Neural cell (in vitro differentiated cells): ENCODE results near the gene IQCK. TPM values are rescaled to one million over a fixed set of nuclear protein-coding genes. Genes with fewer than 3 reads are reported as not detected.

ENCODE experiments used
- H2AFZ ChIP-seq: fragments of 200-600, 300-800 bp; sonication (generic), shearing (Covaris generic); 2 replicates; pipeline ENCODE4 v1.6.0; 2014; ENCODE audit warnings: low read depth, mild to moderate bottlenecking, antibody characterized with exemption, low read length, moderate library complexity
- H3F3A ChIP-seq: fragments of 200-600 bp; shearing (Covaris generic); 2 replicates; pipeline ENCODE4 v1.6.1; 2016; ENCODE audit warnings: mild to moderate bottlenecking, moderate library complexity, mixed read lengths, antibody characterized with exemption, low read length; ENCODE audit not compliant: insufficient read depth, poor library complexity, severe bottlenecking
- H3K27ac ChIP-seq: fragments of 200-600, 300-800 bp; sonication (generic), shearing (Covaris generic); 2 replicates; pipeline ENCODE4 v1.5.1; 2014; ENCODE audit warnings: mild to moderate bottlenecking, low read length, moderate library complexity
- H3K27me3 ChIP-seq: fragments of 300-800, 200-600 bp; sonication (generic), shearing (Covaris generic); 2 replicates; pipeline ENCODE4 v1.6.0; 2014; ENCODE audit warnings: mild to moderate bottlenecking, low read depth, low read length, moderate library complexity; ENCODE audit not compliant: insufficient read depth
- H3K36me3 ChIP-seq: fragments of 300-800, 200-600 bp; sonication (generic), shearing (Covaris generic); 2 replicates; pipeline ENCODE4 v1.5.1; 2014; ENCODE audit warnings: mild to moderate bottlenecking, antibody characterized with exemption, low read length, moderate library complexity; ENCODE audit not compliant: insufficient read depth
- H3K4me2 ChIP-seq: fragments of 300-800, 200-600 bp; sonication (generic), shearing (Covaris generic); 2 replicates; pipeline ENCODE4 v1.6.0; 2014; ENCODE audit warnings: mild to moderate bottlenecking, low read length
- H3K4me3 ChIP-seq: fragments of 300-800, 200-600 bp; sonication (generic), shearing (Covaris generic); 2 replicates; pipeline ENCODE4 v1.5.1; 2014; ENCODE audit warnings: mild to moderate bottlenecking, low read length, moderate library complexity
- H3K79me2 ChIP-seq: fragments of 200-600 bp; shearing (Covaris generic); replicated peaks from 2 replicates; pipeline ENCODE4 v1.6.0; 2014; ENCODE audit warnings: mild to moderate bottlenecking, low read length, moderate library complexity; ENCODE audit not compliant: insufficient read depth
- H3K9ac ChIP-seq: fragments of 300-800, 200-600 bp; sonication (generic), shearing (Covaris generic); 2 replicates; pipeline ENCODE4 v1.6.1; 2016; ENCODE audit warnings: mild to moderate bottlenecking, low read length, mixed read lengths
- H3K9me2 ChIP-seq: fragments of 200-600 bp; shearing (Covaris generic); 2 replicates; pipeline ENCODE4 v1.6.1; 2016; ENCODE audit warnings: mild to moderate bottlenecking, low read length, mixed read lengths; ENCODE audit not compliant: insufficient read depth
- H3K9me3 ChIP-seq: fragments of 200-600, 300-800 bp; sonication (generic), shearing (Covaris generic); 2 replicates; pipeline ENCODE4 v1.6.1; 2016; ENCODE audit warnings: mild to moderate bottlenecking, mixed run types, low read length, moderate library complexity, mixed read lengths
- H4K20me1 ChIP-seq: fragments of 200-600 bp; shearing (Covaris generic); 2 replicates; pipeline ENCODE4 v1.6.1; 2016; ENCODE audit warnings: mild to moderate bottlenecking, mixed run types; ENCODE audit not compliant: insufficient read depth
- EP300 ChIP-seq: fragments of 450-650 bp; conservative IDR thresholded peaks from 2 replicates; pipeline ENCODE4 v1.6.1; 2014; ENCODE audit warnings: antibody characterized with exemption, mild to moderate bottlenecking, moderate library complexity; ENCODE audit not compliant: poor library complexity, severe bottlenecking
- EZH2 ChIP-seq: fragments of 200-600, 300-800 bp; shearing (Covaris generic), sonication (generic); IDR thresholded peaks from 2 replicates; pipeline ENCODE4 v1.6.1; 2014; ENCODE audit warnings: antibody characterized with exemption, low read length, borderline replicate concordance, mild to moderate bottlenecking; ENCODE audit not compliant: insufficient read depth, poor library complexity, severe bottlenecking
- MXI1 ChIP-seq: fragments of 450-650 bp; conservative IDR thresholded peaks from 2 replicates; pipeline ENCODE4 v1.6.1; 2014; ENCODE audit warnings: antibody characterized with exemption, mild to moderate bottlenecking; ENCODE audit not compliant: poor library complexity, severe bottlenecking
- POLR2AphosphoS5 ChIP-seq: IDR thresholded peaks from 2 replicates; pipeline ENCODE4 v1.6.1; 2012
- RAD21 ChIP-seq: fragments of 450-650 bp; conservative IDR thresholded peaks from 2 replicates; pipeline ENCODE4 v1.6.1; 2014; ENCODE audit warnings: antibody characterized with exemption, mild to moderate bottlenecking, moderate library complexity
- SMC3 ChIP-seq: fragments of 450-650 bp; conservative IDR thresholded peaks from 2 replicates; pipeline ENCODE4 v1.6.1; 2014; ENCODE audit warnings: antibody characterized with exemption, mild to moderate bottlenecking, moderate library complexity; ENCODE audit not compliant: poor library complexity
- TAF1 ChIP-seq: IDR thresholded peaks from 2 replicates; pipeline ENCODE4 v1.6.1; 2012; ENCODE audit warnings: low read depth
- polyA plus RNA-seq: library from polyadenylated mRNA; depleted of rRNA; stranded (reverse); fragments of >200 nt; gene quantifications from 2 replicates; pipeline ENCODE4 v1.2.3, GENCODE V29; 2014
- TF ChIP-seq, protein P1 (sequence below): fragments of 450-650 bp; IDR thresholded peaks from 2 replicates; pipeline ENCODE4 v1.5.1; 2014; ENCODE audit warnings: antibody characterized with exemption, mild to moderate bottlenecking, moderate library complexity; ENCODE audit not compliant: poor library complexity, severe bottlenecking
- TF ChIP-seq, protein P2 (sequence below): IDR thresholded peaks from 2 replicates; pipeline ENCODE4 v1.6.1; 2012; ENCODE audit warnings: borderline replicate concordance

IQCK gene
- polyA plus RNA-seq, 1 donor from 2014 or later, result 10.2 TPM

DNA sequence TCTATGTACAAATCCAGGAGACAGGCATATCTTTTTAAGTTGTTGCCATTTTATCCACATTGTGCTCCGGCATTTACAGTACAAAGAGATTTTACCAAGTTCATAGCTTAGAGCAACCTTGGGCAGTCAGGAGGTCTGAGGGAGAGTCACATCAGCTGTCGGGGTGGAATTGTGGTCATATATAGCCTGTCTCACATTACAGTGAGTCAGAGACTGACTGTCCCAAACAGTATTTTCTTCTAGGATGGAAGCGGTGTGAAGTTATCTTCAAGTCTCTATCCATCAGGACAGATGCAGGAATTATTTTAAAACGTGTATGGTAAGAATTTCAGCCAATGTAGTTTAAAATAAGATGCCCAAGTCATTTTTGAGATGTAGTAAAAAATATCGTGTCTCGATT is 113.6 kb downstream of the IQCK start:
- no peak overlapping the region for H2AFZ ChIP-seq
- no peaks in the 10 kb centered on the region for H3K79me2 ChIP-seq
- no peaks in the 10 kb centered on the region for H3K9me2 ChIP-seq
- no peak overlapping the region for H3K4me2 ChIP-seq
- no peaks in the 10 kb centered on the region for H3K27me3 ChIP-seq
- H4K20me1 ChIP-seq, result no peaks in the 10 kb centered on the region
- no peaks in the 10 kb centered on the region for H3F3A ChIP-seq
- no peak overlapping the region for H3K27ac ChIP-seq
- TF ChIP-seq, protein P1, sequence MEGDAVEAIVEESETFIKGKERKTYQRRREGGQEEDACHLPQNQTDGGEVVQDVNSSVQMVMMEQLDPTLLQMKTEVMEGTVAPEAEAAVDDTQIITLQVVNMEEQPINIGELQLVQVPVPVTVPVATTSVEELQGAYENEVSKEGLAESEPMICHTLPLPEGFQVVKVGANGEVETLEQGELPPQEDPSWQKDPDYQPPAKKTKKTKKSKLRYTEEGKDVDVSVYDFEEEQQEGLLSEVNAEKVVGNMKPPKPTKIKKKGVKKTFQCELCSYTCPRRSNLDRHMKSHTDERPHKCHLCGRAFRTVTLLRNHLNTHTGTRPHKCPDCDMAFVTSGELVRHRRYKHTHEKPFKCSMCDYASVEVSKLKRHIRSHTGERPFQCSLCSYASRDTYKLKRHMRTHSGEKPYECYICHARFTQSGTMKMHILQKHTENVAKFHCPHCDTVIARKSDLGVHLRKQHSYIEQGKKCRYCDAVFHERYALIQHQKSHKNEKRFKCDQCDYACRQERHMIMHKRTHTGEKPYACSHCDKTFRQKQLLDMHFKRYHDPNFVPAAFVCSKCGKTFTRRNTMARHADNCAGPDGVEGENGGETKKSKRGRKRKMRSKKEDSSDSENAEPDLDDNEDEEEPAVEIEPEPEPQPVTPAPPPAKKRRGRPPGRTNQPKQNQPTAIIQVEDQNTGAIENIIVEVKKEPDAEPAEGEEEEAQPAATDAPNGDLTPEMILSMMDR, result no peak
- H3K36me3 ChIP-seq, result no peaks in the 10 kb centered on the region
- no peak overlapping the region for H3K9ac ChIP-seq
- no peaks in the 10 kb centered on the region for H3K9me3 ChIP-seq
- H3K4me3 ChIP-seq, result no peak overlapping the region

DNA sequence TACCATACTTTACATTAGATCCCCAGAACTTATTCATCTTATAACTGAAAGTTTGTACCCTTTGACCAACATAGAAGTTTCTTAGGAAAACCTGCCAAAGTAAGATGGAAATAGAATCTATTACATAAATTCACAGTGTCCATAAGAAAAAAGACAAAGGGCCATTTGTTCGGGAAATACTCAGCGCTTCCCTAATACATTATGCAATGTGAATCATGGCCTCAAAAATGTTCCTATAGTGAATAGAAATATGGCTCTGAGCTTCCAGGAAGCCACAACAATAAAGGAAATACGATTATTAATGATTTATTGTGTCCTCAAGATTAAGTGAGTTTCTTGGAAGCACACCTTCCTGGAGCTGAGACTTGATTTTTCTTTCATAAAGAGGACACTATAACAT is 115.1 kb downstream of the IQCK start:
- TF ChIP-seq, protein P2, sequence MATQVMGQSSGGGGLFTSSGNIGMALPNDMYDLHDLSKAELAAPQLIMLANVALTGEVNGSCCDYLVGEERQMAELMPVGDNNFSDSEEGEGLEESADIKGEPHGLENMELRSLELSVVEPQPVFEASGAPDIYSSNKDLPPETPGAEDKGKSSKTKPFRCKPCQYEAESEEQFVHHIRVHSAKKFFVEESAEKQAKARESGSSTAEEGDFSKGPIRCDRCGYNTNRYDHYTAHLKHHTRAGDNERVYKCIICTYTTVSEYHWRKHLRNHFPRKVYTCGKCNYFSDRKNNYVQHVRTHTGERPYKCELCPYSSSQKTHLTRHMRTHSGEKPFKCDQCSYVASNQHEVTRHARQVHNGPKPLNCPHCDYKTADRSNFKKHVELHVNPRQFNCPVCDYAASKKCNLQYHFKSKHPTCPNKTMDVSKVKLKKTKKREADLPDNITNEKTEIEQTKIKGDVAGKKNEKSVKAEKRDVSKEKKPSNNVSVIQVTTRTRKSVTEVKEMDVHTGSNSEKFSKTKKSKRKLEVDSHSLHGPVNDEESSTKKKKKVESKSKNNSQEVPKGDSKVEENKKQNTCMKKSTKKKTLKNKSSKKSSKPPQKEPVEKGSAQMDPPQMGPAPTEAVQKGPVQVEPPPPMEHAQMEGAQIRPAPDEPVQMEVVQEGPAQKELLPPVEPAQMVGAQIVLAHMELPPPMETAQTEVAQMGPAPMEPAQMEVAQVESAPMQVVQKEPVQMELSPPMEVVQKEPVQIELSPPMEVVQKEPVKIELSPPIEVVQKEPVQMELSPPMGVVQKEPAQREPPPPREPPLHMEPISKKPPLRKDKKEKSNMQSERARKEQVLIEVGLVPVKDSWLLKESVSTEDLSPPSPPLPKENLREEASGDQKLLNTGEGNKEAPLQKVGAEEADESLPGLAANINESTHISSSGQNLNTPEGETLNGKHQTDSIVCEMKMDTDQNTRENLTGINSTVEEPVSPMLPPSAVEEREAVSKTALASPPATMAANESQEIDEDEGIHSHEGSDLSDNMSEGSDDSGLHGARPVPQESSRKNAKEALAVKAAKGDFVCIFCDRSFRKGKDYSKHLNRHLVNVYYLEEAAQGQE, result no peak
- TF ChIP-seq POLR2AphosphoS5 (no peak), TAF1 (no peak), EZH2 (no peak), EP300 (no peak), MXI1 (no peak), SMC3 (no peak), RAD21 (no peak)
- TF ChIP-seq, protein P1, result no peak
- no peaks in the 10 kb centered on the region for H3F3A ChIP-seq
- H3K4me2 ChIP-seq, result no peak overlapping the region
- H3K27me3 ChIP-seq, result no peaks in the 10 kb centered on the region
- no peak overlapping the region for H2AFZ ChIP-seq
- H3K4me3 ChIP-seq, result no peak overlapping the region
- no peak overlapping the region for H3K27ac ChIP-seq
- no peaks in the 10 kb centered on the region for H3K9me2 ChIP-seq
- no peak overlapping the region for H3K9ac ChIP-seq
- H3K36me3 ChIP-seq, result no peaks in the 10 kb centered on the region
- H3K79me2 ChIP-seq, result no peaks in the 10 kb centered on the region
- no peaks in the 10 kb centered on the region for H4K20me1 ChIP-seq
- H3K9me3 ChIP-seq, result no peaks in the 10 kb centered on the region
